Body of pancreas (tissue), 4 donors: ENCODE data around the gene PPP2R3B.

Experiments used
- CTCF ChIP-seq, 7 experiments: fragments of 450-650 bp in 4 of 7; fragments of 200-600 bp in 3 of 7; sonication (generic) in 3 of 7; IDR thresholded peaks; one replicate each; pipeline ENCODE4 v1.5.1; 2016 to 2019; ENCODE audit warnings: antibody characterized with exemption in 7 of 7
- POLR2A ChIP-seq, 3 donors: fragments of 450-650 bp; IDR thresholded peaks; one replicate each; pipeline ENCODE4 v1.6.1; 2016; ENCODE audit warnings: antibody characterized with exemption in 3 of 3, mild to moderate bottlenecking in 2 of 3

GRCh38 chrX:368811-369562 is 17.7 kb downstream of the PPP2R3B start:
- TF ChIP-seq POLR2A (IDR thresholded peaks at IDR 0.05) (no peak), CTCF (IDR thresholded peaks at IDR 0.05) (no peak)
